Mesenteric fat pad (tissue), 1 donor: Measurements from ENCODE around the gene TMCO4. TPM values are rescaled to one million over a fixed set of nuclear protein-coding genes. Genes with fewer than 3 reads are reported as not detected.
A peak's percentile ranks its signal among the peaks of the same experiment; 100 is the strongest.
"Not testable (repeated sequence)": the region's sequence is repeated elsewhere in the genome, so short reads cannot be mapped to it uniquely, and the experiment has no call there.

Experiments
- DNase-seq: peaks from one replicate; pipeline ENCODE4 v3.0.0-alpha.2; 2020; ENCODE audit warnings: low spot score
- total RNA-seq: library from RNA; stranded (reverse); fragmentation: NEBNext Ultra II Directional; extraction: Animal tissue kit (Norgen Biotek cat#: 25700); gene quantifications from one replicate; pipeline ENCODE4 v1.2.1, GENCODE V29; 2021
- donor health status: DM: yes; HTN: yes; CAD: no.

Gene TMCO4
- total RNA-seq, 1 donor from 2014 or later = 13.6 TPM

GRCh38 chr1:19814244-19814661 is 14.5 kb upstream of the TMCO4 start:
- no peak for DNase-seq

- DNase-seq = peak; percentile 49
These were observed 13.9 kb upstream of the TMCO4 start for GRCh38 chr1:19813643-19813960.

- DNase-seq = peak; percentile 78
These were observed 13.3 kb upstream of the TMCO4 start for GRCh38 chr1:19812875-19813642.

GRCh38 chr1:19811206-19811851 is 11.6 kb upstream of the TMCO4 start:
- DNase-seq = peak; percentile 78

- peak; percentile 39 for DNase-seq
These were observed 9.5 kb upstream of the TMCO4 start for GRCh38 chr1:19809044-19809750.

GRCh38 chr1:19808351-19808750 is 8.6 kb upstream of the TMCO4 start:
- DNase-seq = no peak

- no peak for DNase-seq
These were observed 5.1 kb upstream of the TMCO4 start for GRCh38 chr1:19804831-19805251.

- no peak for DNase-seq
These were observed 2.6 kb upstream of the TMCO4 start for GRCh38 chr1:19802269-19802668.

- no peak for DNase-seq
These were observed 524 bp upstream of the TMCO4 start for GRCh38 chr1:19800076-19800804.

GRCh38 chr1:19798486-19799229 is 1.1 kb downstream of the TMCO4 start:
- no peak for DNase-seq

GRCh38 chr1:19797827-19798226 is 1.9 kb downstream of the TMCO4 start:
- no peak for DNase-seq

- DNase-seq = no peak
These were observed 5.1 kb downstream of the TMCO4 start for GRCh38 chr1:19794583-19794982.

GRCh38 chr1:19793360-19794046 is 6.2 kb downstream of the TMCO4 start:
- DNase-seq = no peak

GRCh38 chr1:19792237-19793002 is 7.3 kb downstream of the TMCO4 start:
- no peak for DNase-seq

- DNase-seq = not testable (repeated sequence)
These were observed 9.4 kb downstream of the TMCO4 start for GRCh38 chr1:19790061-19790975.

- no peak for DNase-seq
These were observed 12.7 kb downstream of the TMCO4 start for GRCh38 chr1:19786988-19787423.

- no peak for DNase-seq
These were observed 14.1 kb downstream of the TMCO4 start for GRCh38 chr1:19785660-19786059.

GRCh38 chr1:19780267-19780877 is 19.3 kb downstream of the TMCO4 start:
- DNase-seq = no peak
